GM12874 (cell line): ENCODE measurements around the gene FAM177B.

Source experiments
- TF ChIP-seq, protein P1 (sequence below): IDR thresholded peaks from 2 replicates; pipeline ENCODE4 v1.5.1; 2011; ENCODE audit warnings: low read depth, mild to moderate bottlenecking, control low read depth, low read length, moderate library complexity; ENCODE audit not compliant: insufficient read depth

The FAM177B gene

DNA sequence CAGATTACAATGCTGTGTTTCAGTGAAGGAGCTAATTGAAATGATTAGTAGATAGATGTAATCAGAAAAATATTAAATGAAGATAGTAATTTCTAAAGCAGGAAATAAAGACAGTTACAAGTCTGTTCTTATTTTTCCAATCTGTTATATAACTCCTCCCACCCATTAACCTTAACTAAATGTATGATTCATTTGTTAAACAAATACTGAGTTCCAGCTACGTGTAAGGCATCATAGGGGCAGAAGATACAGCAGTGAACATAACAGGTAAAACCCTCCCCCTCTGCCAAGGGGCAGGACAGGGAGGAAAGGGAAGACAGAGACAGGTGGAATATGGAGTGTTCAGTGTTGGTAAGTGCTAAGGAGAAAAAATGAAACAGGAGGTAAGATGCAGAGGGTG, at the start of gene FAM177B:
FAM177B (plus strand) TSS at position 231 of the 400 bp plus-strand sequence. CDS start 9,344 bp downstream, outside the sequence.
- TF ChIP-seq, protein P1, sequence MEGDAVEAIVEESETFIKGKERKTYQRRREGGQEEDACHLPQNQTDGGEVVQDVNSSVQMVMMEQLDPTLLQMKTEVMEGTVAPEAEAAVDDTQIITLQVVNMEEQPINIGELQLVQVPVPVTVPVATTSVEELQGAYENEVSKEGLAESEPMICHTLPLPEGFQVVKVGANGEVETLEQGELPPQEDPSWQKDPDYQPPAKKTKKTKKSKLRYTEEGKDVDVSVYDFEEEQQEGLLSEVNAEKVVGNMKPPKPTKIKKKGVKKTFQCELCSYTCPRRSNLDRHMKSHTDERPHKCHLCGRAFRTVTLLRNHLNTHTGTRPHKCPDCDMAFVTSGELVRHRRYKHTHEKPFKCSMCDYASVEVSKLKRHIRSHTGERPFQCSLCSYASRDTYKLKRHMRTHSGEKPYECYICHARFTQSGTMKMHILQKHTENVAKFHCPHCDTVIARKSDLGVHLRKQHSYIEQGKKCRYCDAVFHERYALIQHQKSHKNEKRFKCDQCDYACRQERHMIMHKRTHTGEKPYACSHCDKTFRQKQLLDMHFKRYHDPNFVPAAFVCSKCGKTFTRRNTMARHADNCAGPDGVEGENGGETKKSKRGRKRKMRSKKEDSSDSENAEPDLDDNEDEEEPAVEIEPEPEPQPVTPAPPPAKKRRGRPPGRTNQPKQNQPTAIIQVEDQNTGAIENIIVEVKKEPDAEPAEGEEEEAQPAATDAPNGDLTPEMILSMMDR = no peak

DNA sequence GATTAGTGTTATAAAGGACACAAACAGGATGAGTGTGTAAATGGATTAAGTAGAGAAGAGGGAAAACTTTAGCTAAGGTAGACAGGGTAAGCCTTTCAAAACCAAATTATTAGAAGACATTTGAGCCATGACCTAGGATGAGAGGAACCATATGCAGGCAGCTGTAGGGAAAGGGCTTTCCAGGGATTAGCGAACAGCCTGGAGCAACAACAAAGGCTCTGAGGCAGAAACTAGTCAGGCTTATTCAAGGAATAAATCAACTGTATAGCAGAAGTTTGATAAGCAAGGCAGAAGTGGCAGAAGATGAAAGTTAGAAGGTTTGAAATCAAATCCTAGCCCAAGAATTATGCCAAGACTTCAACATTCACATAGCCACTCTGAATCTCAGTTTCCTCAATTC, 46.0 kb upstream of the FAM177B start:
- TF ChIP-seq, protein P1 = no peak

DNA sequence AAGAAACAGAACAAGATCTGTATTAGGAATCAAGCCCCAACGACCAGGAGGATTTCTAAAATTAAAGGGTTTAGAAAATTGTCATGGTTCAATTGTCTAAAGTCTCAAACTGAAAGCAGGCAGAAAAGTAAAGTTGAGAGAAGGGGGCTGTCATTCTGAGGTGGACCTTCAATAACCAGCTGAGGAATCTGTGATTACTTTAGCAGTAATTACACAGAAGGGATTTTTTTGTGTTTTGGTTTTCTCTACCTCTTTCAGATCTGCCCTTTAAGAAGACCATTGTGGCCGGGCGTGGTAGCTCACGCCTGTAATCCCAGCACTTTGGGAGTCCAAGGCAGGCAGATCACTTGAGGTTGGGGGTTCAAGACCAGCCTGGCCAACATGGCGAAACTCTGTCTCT, 42.1 kb upstream of the FAM177B start:
- TF ChIP-seq, protein P1 = no peak

DNA sequence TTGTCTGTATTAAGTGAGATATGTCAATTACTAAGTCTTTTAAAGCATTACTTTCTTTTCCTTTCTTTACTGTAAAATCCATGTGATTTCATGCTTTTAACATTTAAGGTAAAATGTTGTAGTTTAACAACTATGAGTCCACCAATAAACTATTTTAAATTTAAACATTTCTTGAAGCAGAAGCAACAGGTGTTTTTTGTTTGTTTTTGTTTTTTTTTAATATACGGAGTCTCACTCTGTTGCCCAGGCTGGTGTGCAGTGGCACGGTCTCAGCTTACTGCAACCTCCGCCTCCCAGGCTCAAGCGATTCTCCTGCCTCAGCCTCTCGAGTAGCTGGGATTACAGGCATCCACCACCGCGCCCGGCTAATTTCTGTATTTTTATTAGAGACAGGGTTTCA, 40.3 kb upstream of the FAM177B start:
- TF ChIP-seq, protein P1 = no peak

DNA sequence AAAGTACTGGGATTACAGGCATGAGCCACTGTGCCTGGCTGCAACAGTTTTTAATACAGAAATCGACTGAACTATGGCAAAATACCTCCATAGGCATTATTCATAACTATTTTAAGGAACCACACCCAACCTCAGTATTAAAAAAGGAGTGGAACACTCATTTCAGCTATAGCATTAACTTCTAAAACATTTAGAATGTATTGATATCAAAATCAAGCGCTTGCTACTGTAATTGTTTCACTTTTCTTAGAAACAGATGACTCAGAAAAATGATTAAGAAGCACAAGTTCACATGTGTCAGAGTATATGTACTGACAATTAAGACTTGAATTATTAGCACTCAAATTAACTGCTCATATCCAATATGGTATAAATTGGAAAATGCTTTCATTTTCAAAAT, 39.8 kb upstream of the FAM177B start:
- TF ChIP-seq, protein P1 = no peak

DNA sequence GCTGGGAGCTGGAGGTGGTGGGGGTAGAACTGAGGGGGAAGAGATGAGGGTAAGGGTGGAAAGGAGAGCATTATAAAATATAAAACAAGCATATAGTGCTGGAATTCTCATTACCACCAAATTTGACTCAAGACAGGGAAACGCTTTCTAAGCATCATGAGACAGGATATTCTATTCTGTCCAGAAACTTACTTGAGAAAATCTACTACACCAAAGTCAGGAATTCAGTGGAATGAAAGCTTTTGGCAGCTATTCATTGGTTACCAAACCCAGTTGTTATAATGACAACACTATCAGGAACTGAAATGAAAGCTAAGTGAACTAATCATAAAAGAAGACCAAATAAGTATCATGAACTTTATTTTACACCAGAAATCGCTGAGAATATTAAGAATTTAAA, 39.2 kb upstream of the FAM177B start:
- TF ChIP-seq, protein P1 = no peak

DNA sequence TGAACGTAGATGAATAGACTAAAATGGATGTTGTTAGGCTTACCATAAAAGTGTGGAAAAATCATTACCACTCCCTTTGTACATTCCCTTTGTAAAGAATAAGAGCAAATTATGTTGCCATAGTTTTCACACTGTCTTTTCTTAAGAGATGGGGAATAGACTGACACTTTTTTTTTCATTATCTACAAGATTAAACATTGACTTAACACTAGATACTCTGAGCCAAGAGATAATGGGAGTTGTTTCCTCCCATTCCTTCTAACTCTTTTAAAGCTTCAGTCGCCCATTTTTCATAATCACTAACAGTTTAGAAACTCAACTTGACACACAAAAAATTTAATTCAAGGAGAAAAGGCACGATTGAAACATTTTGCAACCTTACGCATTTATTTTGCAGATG, 34.8 kb upstream of the FAM177B start:
- TF ChIP-seq, protein P1 = no peak

DNA sequence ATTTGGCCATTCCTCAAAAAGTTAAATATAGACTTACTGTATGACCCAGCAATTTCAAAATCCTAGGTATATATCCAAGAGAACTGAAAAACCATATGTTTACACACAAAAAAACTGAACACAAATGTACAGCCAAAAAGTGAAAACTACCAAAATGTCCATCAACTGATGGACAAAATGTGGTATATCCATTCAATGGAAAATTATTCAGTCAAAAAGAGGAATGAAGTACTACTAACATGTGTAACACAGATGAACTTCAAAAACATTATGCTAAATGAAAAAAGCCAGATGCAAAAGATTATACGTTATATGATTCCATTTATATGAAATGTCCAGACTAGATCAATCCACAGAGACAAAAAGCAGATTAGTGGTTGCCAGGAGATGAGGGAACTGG, 32.7 kb upstream of the FAM177B start:
- TF ChIP-seq, protein P1 = no peak
